ENCODE measurements around the gene TENM3. TPM values are rescaled to one million over a fixed set of nuclear protein-coding genes. Genes with fewer than 3 reads are reported as not detected.

TENM3 gene
- total and polyA plus RNA-seq, 2 of the 8 experiments (the other 6 are each of a cell fraction or from before 2014, with no cell fraction given) = 36.9 to 69.3 TPM

- H3K27ac ChIP-seq (ENCODE audit: low read depth, low read length) = no peak overlapping the region
- no peaks in the 10 kb centered on the region for H3K79me2 ChIP-seq (ENCODE audit: control insufficient read depth in 1 of 2, insufficient read depth in 2 of 2, low read length in 2 of 2)
- no peak overlapping the region for H4K5ac ChIP-seq (ENCODE audit: insufficient read length, low read depth, low read length)
- no peaks in the 10 kb centered on the region for H3K27me3 ChIP-seq (replicated peaks in 1 of 4; ENCODE audit: control insufficient read depth in 3 of 4, extremely low read depth in 1 of 4, insufficient read depth in 3 of 4, low read length in 3 of 4)
- H2AK5ac ChIP-seq (ENCODE audit: low read depth, low read length) = no peak overlapping the region
- no peak overlapping the region for H3K14ac ChIP-seq (ENCODE audit: insufficient read length)
- H2BK12ac ChIP-seq (ENCODE audit: low read depth, low read length) = no peak overlapping the region
- no peaks in the 10 kb centered on the region; a peak in 1 of 4 replicates for H3K9me3 ChIP-seq (ENCODE audit: insufficient read depth in 2 of 2, low read depth in 1 of 2, low read length in 1 of 2)
- no peaks in the 10 kb centered on the region for H3K79me1 ChIP-seq (ENCODE audit: low read depth, low read length)
- H3K36me3 ChIP-seq (ENCODE audit: control insufficient read depth in 2 of 4, insufficient read depth in 4 of 4, low read length in 3 of 4) = peaks cover 0 to 24% (median 8%) of the 10 kb centered on the region in 4 experiments; a peak in 5 of 8 replicates
- no peak overlapping the region for H3K4ac ChIP-seq (replicated peaks; ENCODE audit: insufficient read length, low read depth, low read length)
- H3K4me2 ChIP-seq (ENCODE audit: insufficient read depth in 1 of 2, low read depth in 2 of 2, low read length in 2 of 2) = no peak overlapping the region
- H2AFZ ChIP-seq (ENCODE audit: low read length) = no peak overlapping the region
- H3K18ac ChIP-seq (ENCODE audit: extremely low read depth, low read length) = no peak overlapping the region
- no peak overlapping the region for H2BK20ac ChIP-seq (ENCODE audit: low read length)
- peaks cover 0 to 3% of the 10 kb centered on the region in 2 experiments for H4K20me1 ChIP-seq (replicated peaks in 1 of 2; ENCODE audit: control insufficient read depth in 1 of 2, insufficient read depth in 2 of 2, low read length in 2 of 2)
- POLR2A ChIA-PET (ENCODE audit: partially characterized antibody) = no interaction called here
- H3K23me2 ChIP-seq (ENCODE audit: low read depth, low read length) = no peaks in the 10 kb centered on the region
- no peak overlapping the region for H3K23ac ChIP-seq (ENCODE audit: insufficient read length)
- no peak overlapping the region for H3K56ac ChIP-seq (replicated peaks; ENCODE audit: insufficient read length, low read depth, low read length)
- H2BK120ac ChIP-seq (replicated peaks; ENCODE audit: low read depth, low read length) = no peak overlapping the region
- FAIRE-seq (no peak), DNase-seq (ENCODE audit: low read depth in 1 of 2, low spot score in 2 of 2) (no peak)
- no peak overlapping the region for H4K91ac ChIP-seq (replicated peaks; ENCODE audit: insufficient read length, low read length)
- CTCF ChIA-PET (ENCODE audit: partially characterized antibody) = interaction anchor here (1.0 to 2.4 kb wide), 3 partner anchors 9 to 345 kb away, joined by 3 to 8 read pairs (median 3); no protein-coding TSS in a partner anchor
- no peak overlapping the region for H3K4me3 ChIP-seq (ENCODE audit: extremely low read depth in 1 of 4, insufficient read depth in 2 of 4, low read depth in 3 of 4, low read length in 4 of 4)
- no peak overlapping the region for H3K9ac ChIP-seq (replicated peaks in 1 of 4; ENCODE audit: extremely low read depth in 1 of 4, low read depth in 3 of 4, low read length in 3 of 4)
- H3K4me1 ChIP-seq (replicated peaks in 1 of 4; ENCODE audit: control insufficient read depth in 3 of 4, insufficient read depth in 4 of 4, low read length in 3 of 4) = no peaks in the 10 kb centered on the region; a peak in 1 of 7 replicates
- H4K8ac ChIP-seq (ENCODE audit: extremely low read depth, insufficient read depth, low read length) = no peak overlapping the region
- H2BK5ac ChIP-seq (ENCODE audit: low read depth, low read length) = no peak overlapping the region
- 95% methylated on average over 18 of the region's 29 CpGs; no CpG with 5 or more reads in 1 of the 2 experiments for WGBS, 2 experiments (ENCODE audit: extremely low coverage in 1 of 2, insufficient coverage in 1 of 2, insufficient read length in 1 of 2, insufficient replicate concordance in 2 of 2, low coverage in 1 of 2, low lambda C conversion rate in 2 of 2, missing lambda C conversion rate in 1 of 2)
- no peak overlapping the region for H2BK15ac ChIP-seq (ENCODE audit: low read length)
- TF ChIP-seq POLR2A (IDR thresholded peaks at IDR 0.05; ENCODE audit: control extremely low read depth in 1 of 2, low read depth in 2 of 2, low read length in 2 of 2) (no peak), E2F6 (IDR thresholded peaks at IDR 0.05) (no peak), RNF2 (IDR thresholded peaks at IDR 0.05; ENCODE audit: borderline replicate concordance, low read depth, low read length, missing control alignments, poor library complexity, severe bottlenecking) (no peak), CBX5 (IDR thresholded peaks at IDR 0.05; ENCODE audit: low read depth, low read length) (no peak), CBX8 (IDR thresholded peaks at IDR 0.05; ENCODE audit: borderline replicate concordance, low read depth, low read length) (no peak), EGR1 (IDR thresholded peaks at IDR 0.05; ENCODE audit: borderline replicate concordance, low read depth, low read length) (no peak), KDM5A (IDR thresholded peaks at IDR 0.05; ENCODE audit: low read length) (no peak), KDM1A (IDR thresholded peaks at IDR 0.05; ENCODE audit: borderline replicate concordance, low read length) (no peak), ZNF274 (IDR thresholded peaks at IDR 0.05; ENCODE audit: borderline replicate concordance, extremely low read depth, low read length) (no peak), EP300 (IDR thresholded peaks at IDR 0.05; ENCODE audit: borderline replicate concordance in 1 of 2, low read depth in 2 of 2, low read length in 2 of 2) (no peak), GABPA (IDR thresholded peaks at IDR 0.05; ENCODE audit: borderline replicate concordance, insufficient read depth, low read length) (no peak), SP1 (IDR thresholded peaks at IDR 0.05; ENCODE audit: low read depth, low read length) (no peak), TCF12 (IDR thresholded peaks at IDR 0.05; ENCODE audit: low read depth, low read length) (no peak), SRF (IDR thresholded peaks at IDR 0.05; ENCODE audit: low read depth, low read length) (no peak)
Observed at GRCh38 chr4:182800216-182800515, 557.0 kb downstream of the TENM3 start.
